Measurements from ENCODE around the gene BABAM2.

Gene BABAM2

GRCh38 chr2:28227498-28227897, 337.0 kb downstream of the BABAM2 start:
- Histone ChIP-seq H3K9me3 (ENCODE audit: severe bottlenecking) (no peaks in the 10 kb centered on the region), H3K36me3 (no peaks in the 10 kb centered on the region), H3K4me3 (ENCODE audit: low read depth, low read length) (no peak overlapping the region), H3K27ac (no peak overlapping the region), H3K27me3 (ENCODE audit: insufficient read depth, low read depth, severe bottlenecking) (no peaks in the 10 kb centered on the region)
- DNase-seq: no peak
- TF ChIP-seq CTCF (IDR thresholded peaks at IDR 0.05; ENCODE audit: low read depth, low read length): no peak

- Histone ChIP-seq H3K27ac (no peak overlapping the region), H3K4me3 (ENCODE audit: low read depth, low read length) (no peak overlapping the region), H3K27me3 (ENCODE audit: insufficient read depth, low read depth, severe bottlenecking) (no peaks in the 10 kb centered on the region)
Measured at GRCh38 chr2:28228434-28228995, 338.0 kb downstream of the BABAM2 start.

DNA sequence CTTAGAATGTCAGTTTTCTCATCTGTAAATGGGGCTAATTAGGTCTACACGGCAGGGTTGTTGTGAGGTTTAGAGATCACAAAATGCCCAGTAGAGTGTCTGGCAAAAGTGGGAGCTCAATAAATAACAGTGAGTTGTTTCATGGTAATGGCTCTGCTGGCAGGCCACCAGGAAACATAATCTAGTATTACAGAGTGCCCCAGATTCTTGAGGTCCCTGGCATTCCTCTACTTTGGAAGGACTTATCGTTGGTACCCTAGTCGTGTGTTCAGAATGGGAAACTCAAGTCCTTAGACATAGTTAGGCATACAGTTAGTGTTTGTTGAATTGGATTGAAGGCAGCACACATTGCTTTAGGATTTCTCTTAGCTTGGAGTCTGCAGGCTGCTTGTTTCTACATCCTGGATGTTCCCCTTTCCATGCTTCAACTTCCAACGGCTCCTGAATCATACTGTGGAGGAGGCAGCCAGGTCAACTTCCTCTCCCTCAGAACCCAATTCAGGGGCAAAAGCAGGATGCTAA, 340.6 kb downstream of the BABAM2 start:
- Histone ChIP-seq H3K36me3 (no peaks in the 10 kb centered on the region), H3K9me3 (ENCODE audit: severe bottlenecking) (no peaks in the 10 kb centered on the region), H3K27me3 (ENCODE audit: insufficient read depth, low read depth, severe bottlenecking) (no peaks in the 10 kb centered on the region), H3K27ac (no peak overlapping the region), H3K4me3 (ENCODE audit: low read depth, low read length) (no peak overlapping the region)
- no peak for DNase-seq
- TF ChIP-seq CTCF (IDR thresholded peaks at IDR 0.05; ENCODE audit: low read depth, low read length): no peak

More at GRCh38 chr2:28228434-28228995, 338.0 kb downstream of the BABAM2 start:
- no peaks in the 10 kb centered on the region for H3K9me3 ChIP-seq (ENCODE audit: severe bottlenecking)
- H3K36me3 ChIP-seq: no peaks in the 10 kb centered on the region
- TF ChIP-seq CTCF (IDR thresholded peaks at IDR 0.05; ENCODE audit: low read depth, low read length): no peak
- DNase-seq: no peak

DNA sequence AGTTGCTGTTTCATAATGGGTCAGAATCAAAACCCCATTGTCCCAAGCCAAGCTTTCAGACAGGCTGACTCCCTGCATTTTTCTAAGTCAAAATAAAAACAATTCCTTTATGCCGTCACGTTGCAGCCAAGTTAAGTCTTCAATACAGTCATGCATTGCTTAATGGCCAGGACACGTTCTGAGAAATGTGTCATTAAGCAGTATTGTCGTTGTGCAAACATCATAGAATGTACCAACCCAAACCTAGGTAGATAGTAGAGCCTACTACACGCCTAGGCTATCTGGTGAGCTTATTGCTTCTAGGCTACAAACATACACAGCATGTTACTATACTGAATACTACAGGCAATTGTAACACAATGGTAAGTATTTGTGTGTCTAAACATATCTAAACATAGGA, 341.8 kb downstream of the BABAM2 start:
- Histone ChIP-seq H3K4me3 (ENCODE audit: low read depth, low read length) (no peak overlapping the region), H3K36me3 (no peaks in the 10 kb centered on the region), H3K27ac (no peak overlapping the region), H3K9me3 (ENCODE audit: severe bottlenecking) (no peaks in the 10 kb centered on the region), H3K27me3 (ENCODE audit: insufficient read depth, low read depth, severe bottlenecking) (no peaks in the 10 kb centered on the region)
- DNase-seq: no peak
- TF ChIP-seq CTCF (IDR thresholded peaks at IDR 0.05; ENCODE audit: low read depth, low read length): no peak

DNA sequence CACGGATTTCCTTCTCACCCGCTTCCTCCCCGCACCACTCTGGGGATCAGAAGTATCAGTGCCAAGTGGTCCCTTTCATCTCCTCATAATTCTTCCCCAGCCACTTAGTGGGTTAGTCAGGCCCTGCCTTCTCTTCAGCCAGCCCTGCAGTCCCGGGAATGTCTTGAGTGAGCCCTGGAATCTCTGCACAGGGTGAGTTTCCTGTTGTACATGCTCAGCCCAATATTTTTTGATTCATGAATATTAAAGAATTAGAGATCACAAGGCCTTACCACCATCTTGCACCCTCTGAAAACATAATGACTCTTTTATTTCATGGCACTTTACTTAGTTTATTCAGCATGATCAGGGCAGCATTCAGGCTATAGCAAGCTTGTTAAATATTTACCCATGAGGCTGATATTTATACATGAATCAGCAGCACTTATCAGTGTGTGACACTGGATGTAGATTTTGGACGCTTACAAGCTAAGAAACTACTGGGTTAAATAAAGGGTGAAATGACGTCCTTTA, 342.7 kb downstream of the BABAM2 start:
- Histone ChIP-seq H3K27me3 (ENCODE audit: insufficient read depth, low read depth, severe bottlenecking) (no peaks in the 10 kb centered on the region), H3K27ac (no peak overlapping the region), H3K4me3 (ENCODE audit: low read depth, low read length) (no peak overlapping the region), H3K36me3 (no peaks in the 10 kb centered on the region), H3K9me3 (ENCODE audit: severe bottlenecking) (no peaks in the 10 kb centered on the region)
- no peak for TF ChIP-seq CTCF (IDR thresholded peaks at IDR 0.05; ENCODE audit: low read depth, low read length)
- DNase-seq: no peak

DNA sequence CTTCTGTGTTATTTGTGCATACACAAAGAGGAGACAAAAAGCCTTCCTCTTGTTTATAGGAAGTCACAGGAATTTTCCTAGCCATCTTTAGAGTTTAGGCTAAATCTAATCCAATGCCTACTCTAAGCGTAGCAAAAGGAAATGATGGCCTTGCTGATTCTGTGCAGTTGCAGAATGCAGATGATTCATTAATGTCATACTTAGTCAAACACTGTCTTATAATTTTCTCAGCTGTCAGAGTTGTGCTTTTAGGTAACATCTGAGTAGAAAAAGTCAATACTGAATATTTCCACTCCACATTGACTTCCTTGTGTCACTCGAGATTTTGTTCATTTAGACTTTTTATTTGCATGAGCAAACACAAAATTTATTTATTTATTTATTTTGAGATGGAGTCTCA, 344.3 kb downstream of the BABAM2 start:
- H3K9me3 ChIP-seq (ENCODE audit: severe bottlenecking): no peaks in the 10 kb centered on the region
- H3K27ac ChIP-seq: no peak overlapping the region
- H3K4me3 ChIP-seq (ENCODE audit: low read depth, low read length): no peak overlapping the region
- no peak for TF ChIP-seq CTCF (IDR thresholded peaks at IDR 0.05; ENCODE audit: low read depth, low read length)
- no peaks in the 10 kb centered on the region for H3K36me3 ChIP-seq
- no peak for DNase-seq
- H3K27me3 ChIP-seq (ENCODE audit: insufficient read depth, low read depth, severe bottlenecking): no peaks in the 10 kb centered on the region

Data from WERI-Rb-1 (cell line).